NCI-H510A (cell line): Measurements from ENCODE around the gene IL23A.
"Not testable (repeated sequence)": the region's sequence is repeated elsewhere in the genome, so short reads cannot be mapped to it uniquely, and the experiment has no call there.

Source experiments
- DNase-seq: peaks from one replicate; lab custom pipeline; 2025; lab: John Stamatoyannopoulos, UW

The IL23A gene

DNA sequence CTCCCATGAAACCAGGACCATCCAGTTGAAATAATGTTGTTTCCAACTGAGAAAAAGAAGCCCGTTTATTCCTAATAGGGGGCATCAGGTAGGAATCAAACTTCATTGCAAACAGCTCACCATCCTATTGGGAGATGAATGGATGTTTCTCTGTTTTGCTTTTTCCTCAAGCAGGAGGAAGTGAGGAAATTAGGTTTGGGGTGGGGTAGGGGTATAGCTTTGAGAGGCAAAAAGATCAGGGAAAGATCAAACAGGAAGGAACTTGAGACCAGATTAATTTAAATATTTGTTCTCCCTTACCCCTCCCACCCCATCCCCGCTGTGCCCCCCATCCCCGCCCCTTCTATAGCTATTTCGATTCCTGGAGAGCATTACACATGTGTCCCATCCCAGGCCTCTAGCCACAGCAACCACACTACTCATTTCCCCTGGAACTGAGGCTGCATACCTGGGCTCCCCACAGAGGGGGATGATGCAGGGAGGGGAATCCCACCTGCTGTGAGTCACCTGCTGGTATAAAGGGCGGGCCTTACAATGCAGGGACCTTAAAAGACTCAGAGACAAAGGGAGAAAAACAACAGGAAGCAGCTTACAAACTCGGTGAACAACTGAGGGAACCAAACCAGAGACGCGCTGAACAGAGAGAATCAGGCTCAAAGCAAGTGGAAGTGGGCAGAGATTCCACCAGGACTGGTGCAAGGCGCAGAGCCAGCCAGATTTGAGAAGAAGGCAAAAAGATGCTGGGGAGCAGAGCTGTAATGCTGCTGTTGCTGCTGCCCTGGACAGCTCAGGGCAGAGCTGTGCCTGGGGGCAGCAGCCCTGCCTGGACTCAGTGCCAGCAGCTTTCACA is at the start of gene IL23A:
Gene IL23A, plus strand, starts transcription at position 577 of the 850 bp plus-strand sequence. Its CDS starts 161 bp downstream, at position 738.
- peak; percentile 31 for DNase-seq

- DNase-seq, result no peak
Observed at GRCh38 chr12:56293795-56294194, 44.9 kb upstream of the IL23A start.

GRCh38 chr12:56296295-56296694 is 42.4 kb upstream of the IL23A start:
- no peak for DNase-seq

- no peak for DNase-seq
Observed at GRCh38 chr12:56297400-56297799, 41.3 kb upstream of the IL23A start.

- no peak for DNase-seq
Observed at GRCh38 chr12:56298828-56299227, 39.9 kb upstream of the IL23A start.

GRCh38 chr12:56299308-56299852 is 39.3 kb upstream of the IL23A start:
- no peak for DNase-seq

DNA sequence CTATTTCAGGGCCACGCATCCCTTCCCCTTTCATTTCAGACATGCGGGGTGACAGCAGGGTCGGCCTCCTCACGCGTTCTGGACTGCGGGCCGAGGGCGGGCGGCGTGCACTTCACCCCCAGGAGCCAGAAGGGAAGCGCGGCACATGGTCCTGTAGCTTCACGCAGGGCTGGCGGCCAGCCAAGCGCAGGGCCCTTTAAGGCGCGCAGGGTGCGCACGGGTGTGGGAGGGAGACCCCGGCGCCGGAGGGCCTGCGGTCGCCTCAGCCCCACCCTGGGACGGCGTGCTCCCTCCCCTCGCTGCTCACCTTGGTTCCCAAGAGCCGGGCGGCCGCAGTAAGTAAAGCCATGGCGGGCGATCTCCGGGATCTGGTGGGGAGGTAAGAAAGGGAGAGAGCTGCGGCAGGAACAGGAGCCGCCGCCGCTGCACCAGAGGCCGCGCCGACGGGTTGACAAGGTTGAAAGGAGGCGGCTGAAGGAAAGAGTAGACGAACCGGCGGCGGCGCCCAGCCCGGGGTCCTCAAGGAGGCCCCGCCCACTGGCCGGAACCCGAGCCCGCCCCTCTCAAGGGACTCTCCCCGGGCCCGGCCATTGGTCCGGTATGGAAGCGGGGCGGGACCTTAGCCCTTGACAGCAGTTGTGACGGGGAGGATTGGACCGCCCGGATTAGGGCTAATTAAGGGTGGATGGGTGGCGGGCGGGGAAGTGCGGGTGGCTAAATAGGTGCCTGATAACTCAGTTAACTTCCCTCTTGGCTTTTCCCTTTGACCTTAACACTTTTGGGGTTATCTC is 38.6 kb upstream of the IL23A start, which contains the start of gene CS:
Gene CS, minus strand, starts transcription at position 478 of the 791 bp plus-strand sequence. Its CDS starts 129 bp downstream, at position 349.
- DNase-seq, result peak; percentile 98

- DNase-seq, result no peak
Observed at GRCh38 chr12:56300644-56301464, 37.8 kb upstream of the IL23A start.

DNA sequence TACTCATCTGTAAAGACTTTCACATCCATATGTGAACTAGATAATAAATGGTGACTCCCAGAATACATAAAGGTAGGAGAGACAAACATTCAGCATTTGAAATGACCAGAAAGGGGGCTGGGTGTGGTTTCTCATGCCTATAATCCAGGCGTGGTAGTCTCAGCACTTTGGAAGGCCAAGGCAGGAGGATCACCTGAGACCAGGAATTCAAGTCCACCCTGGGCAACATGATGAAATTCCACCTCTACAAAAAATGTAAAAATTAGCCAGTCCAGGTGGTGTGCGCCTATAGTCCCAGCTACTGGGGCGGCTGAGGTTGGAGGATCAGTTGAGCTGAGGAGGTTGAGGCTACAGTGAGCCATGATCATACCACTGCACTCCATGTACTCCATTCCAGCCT is 34.4 kb upstream of the IL23A start:
- no peak for DNase-seq

DNA sequence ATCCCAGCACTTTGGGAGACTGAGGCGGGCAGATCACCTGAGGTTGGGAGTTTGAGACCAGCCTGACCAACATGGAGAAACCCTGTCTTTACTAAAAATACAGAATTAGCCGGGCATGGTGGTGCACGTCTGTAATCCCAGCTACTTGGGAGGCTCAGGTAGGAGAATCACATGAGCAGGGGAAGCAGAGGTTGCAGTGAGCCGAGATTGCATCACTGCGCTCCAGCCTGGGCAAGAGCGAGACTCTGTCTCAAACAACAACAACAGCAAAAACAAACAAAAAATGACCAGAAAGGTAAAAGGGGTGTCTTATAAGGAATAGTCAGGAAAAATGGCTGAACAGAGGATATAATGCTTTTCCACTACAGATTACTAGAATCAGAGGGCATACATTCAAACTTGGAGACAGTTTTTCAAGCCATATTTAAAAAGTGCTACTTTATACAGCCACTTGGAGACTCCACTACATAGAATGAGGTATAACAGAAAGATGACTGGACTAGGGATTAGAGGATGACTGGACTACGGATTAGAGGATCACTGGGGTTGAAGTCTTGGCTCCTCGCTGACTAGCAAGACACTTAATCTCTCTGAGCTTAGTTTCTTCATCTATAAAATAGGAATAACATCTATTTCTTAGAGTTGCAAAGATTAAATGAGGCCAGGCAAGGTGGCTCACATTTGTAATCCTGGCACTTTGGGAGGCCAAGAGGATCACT is 33.7 kb upstream of the IL23A start:
- DNase-seq, result no peak

GRCh38 chr12:56307221-56307965 is 31.3 kb upstream of the IL23A start:
- no peak for DNase-seq

GRCh38 chr12:56308714-56309113 is 30.0 kb upstream of the IL23A start:
- no peak for DNase-seq

DNA sequence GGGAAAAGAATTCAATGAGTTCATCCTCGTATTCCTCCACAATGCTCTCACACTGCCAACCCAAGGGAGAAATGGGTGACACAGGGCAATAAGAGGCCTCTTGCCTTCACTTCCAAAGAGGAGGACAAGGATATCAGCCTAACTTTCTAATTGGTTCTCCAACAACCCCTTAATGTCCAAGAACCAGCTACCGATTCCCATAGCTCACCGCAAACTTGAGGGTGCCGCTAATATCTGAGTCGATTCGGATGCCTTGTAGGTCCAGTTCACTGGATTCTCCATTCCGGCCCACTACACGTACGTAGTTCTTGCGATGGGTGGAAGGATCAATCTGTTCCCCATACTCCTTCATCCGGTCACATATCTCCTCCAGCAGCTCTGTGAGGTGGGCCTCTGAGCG is 27.7 kb upstream of the IL23A start:
- DNase-seq, result no peak

GRCh38 chr12:56315249-56315621 is 23.4 kb upstream of the IL23A start:
- no peak for DNase-seq

DNA sequence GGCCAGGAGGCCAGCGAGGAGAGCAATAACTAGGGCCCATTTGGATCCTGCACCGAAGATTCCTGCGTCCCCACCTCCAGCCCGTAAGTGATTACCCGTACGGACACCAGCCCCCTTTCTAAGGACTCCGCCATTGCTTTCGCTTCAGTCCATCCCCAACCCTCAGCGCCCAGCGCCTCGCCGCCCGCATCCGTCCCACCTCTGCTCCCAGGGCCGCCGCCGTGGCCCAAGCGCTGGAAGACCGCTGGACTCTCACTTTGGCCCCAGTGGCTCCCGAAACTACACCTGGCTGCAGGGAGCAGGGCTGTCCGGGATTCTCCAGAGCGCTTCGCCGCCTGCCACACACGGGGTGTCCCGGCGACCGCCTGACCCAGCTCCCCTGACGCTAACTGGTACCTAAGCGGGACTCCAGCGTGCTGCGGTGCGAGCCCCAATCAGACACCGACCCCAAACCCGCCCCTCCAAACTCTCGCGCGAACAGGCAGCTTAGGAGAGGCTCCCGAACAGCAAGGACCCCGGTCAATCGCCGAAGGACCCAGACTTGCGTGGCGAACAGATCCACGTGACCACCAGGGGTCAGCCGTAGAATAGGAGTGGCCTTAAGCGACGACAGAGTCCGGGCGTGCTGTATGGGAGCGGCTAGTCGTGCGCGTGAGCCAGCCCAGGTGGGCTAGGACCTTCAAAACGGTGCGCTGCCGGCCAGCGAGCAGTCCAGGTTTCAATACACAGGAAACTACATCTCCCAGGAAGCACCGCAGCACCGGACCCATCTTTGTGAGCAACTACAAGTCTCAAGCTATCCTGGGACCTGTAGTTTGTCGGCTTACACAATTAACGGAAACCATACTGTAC is 22.8 kb upstream of the IL23A start, which contains the start of gene CNPY2:
Gene CNPY2, minus strand, starts transcription at position 367 of the 852 bp plus-strand sequence. CDS start 771 bp downstream, outside the sequence.
- peak; percentile 95 for DNase-seq

GRCh38 chr12:56317675-56318074 is 21.0 kb upstream of the IL23A start:
- DNase-seq, result no peak

DNA sequence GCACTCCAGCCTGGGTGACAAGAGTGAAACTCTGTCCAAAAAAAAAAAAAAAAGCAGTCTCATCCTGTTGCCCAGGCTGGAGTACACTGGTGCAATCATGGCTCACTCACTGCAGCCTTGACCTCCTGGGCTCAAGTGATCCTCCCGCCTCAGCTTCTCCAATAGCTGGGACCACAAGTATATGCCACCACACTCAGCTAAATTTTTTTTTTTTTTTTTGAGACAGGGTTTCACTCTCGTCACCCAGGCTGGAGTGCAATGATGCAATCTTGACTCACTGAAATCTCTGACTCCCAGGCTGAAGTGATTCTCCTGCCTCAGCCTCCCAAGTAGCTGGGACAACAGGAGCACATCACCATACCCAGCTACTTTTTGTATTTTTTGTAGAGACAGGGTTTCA is 17.7 kb upstream of the IL23A start:
- DNase-seq, result no peak

DNA sequence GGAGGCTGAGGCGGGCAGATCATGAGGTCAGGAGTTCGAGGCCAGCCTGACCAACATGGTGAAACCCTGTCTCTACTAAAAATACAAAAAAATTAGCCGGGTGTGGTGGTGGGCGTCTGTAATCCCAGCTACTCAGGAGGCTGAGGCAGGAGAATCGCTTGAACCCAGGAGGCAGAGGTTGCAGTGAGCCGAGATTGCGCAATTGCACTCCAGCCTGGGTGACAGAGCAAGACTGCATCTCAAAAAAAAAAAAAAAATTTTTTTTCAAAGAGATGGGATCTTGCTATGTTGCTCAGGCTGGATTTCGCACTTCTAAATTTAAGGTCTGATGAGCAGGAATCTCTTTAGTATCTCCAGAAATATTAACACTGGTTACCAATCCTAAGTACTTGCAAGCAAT is 17.1 kb upstream of the IL23A start:
- DNase-seq, result not testable (repeated sequence)

GRCh38 chr12:56324206-56324605 is 14.5 kb upstream of the IL23A start:
- no peak for DNase-seq
